ENCODE measurements around the gene CCDC187. TPM values are rescaled to one million over a fixed set of nuclear protein-coding genes. Genes with fewer than 3 reads are reported as not detected.

CCDC187 gene
- total RNA-seq, 1 donor from 2014 or later: 0.47 TPM

DNA sequence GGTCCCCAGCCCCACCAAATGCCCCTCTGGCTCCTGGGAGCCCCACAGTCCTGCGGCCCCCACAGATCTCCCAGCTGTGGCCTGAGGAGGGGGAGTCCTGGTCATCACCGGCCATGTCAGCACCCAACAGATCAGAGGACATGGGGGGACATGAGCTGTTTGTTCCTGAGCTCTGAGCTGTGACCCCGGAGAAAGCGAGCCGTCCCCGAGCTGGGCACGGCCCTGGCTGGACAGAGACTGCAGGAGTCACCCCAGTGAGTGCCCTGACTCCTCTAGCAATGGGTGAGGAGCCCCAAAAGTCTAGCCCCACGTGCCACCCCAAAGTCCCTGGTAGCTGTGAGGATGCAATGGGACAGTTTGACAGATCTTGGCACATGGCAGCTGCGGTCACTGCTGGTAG lies 25.7 kb downstream of the CCDC187 start:
- no peaks in the 10 kb centered on the region for H3K4me1 Mint-ChIP-seq
- TF ChIP-seq, protein P1, sequence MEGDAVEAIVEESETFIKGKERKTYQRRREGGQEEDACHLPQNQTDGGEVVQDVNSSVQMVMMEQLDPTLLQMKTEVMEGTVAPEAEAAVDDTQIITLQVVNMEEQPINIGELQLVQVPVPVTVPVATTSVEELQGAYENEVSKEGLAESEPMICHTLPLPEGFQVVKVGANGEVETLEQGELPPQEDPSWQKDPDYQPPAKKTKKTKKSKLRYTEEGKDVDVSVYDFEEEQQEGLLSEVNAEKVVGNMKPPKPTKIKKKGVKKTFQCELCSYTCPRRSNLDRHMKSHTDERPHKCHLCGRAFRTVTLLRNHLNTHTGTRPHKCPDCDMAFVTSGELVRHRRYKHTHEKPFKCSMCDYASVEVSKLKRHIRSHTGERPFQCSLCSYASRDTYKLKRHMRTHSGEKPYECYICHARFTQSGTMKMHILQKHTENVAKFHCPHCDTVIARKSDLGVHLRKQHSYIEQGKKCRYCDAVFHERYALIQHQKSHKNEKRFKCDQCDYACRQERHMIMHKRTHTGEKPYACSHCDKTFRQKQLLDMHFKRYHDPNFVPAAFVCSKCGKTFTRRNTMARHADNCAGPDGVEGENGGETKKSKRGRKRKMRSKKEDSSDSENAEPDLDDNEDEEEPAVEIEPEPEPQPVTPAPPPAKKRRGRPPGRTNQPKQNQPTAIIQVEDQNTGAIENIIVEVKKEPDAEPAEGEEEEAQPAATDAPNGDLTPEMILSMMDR (IDR thresholded peaks at IDR 0.05; ENCODE audit: unreplicated experiment): no peak

DNA sequence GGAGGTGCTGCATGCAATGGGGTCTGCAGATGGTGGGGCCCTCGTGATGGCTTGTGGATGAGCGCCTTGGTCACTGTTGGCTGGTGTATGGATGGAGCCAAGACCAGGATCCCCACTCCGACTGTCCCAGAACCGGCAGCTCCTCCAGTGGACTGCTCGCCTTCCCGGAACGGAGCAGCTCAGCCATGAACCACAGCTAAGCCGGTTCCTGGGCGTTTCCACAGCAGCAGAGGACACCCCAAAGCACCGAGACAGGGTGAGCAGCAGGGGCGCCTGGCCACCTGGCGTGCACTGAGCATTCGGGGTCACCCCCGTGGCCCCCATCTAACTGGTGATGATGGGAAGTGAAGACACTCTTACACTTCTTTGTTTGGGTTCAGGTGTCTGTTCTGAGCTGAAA lies 26.1 kb downstream of the CCDC187 start:
- Mint-ChIP-seq H3K36me3 (no peaks in the 10 kb centered on the region), H3K4me3 (no peak overlapping the region), H3K27me3 (ENCODE audit: low read depth) (peaks cover 41% of the 10 kb centered on the region), H3K27ac (no peak overlapping the region), H3K9me3 (no peaks in the 10 kb centered on the region), H3K4me1 (no peaks in the 10 kb centered on the region)
- TF ChIP-seq, protein P1 (IDR thresholded peaks at IDR 0.05; ENCODE audit: unreplicated experiment): no peak
- no peak for DNase-seq (ENCODE audit: low spot score in 2 of 2, unreplicated experiment in 2 of 2)

More for the DNA sequence above, 25.7 kb downstream of the CCDC187 start:
- no peaks in the 10 kb centered on the region for H3K36me3 Mint-ChIP-seq
- H3K4me3 Mint-ChIP-seq: no peak overlapping the region
- H3K9me3 Mint-ChIP-seq: no peaks in the 10 kb centered on the region
- no peak overlapping the region for H3K27ac Mint-ChIP-seq
- peaks cover 37% of the 10 kb centered on the region for H3K27me3 Mint-ChIP-seq (ENCODE audit: low read depth)
- DNase-seq (ENCODE audit: low spot score in 2 of 2, unreplicated experiment in 2 of 2): no peak

DNA sequence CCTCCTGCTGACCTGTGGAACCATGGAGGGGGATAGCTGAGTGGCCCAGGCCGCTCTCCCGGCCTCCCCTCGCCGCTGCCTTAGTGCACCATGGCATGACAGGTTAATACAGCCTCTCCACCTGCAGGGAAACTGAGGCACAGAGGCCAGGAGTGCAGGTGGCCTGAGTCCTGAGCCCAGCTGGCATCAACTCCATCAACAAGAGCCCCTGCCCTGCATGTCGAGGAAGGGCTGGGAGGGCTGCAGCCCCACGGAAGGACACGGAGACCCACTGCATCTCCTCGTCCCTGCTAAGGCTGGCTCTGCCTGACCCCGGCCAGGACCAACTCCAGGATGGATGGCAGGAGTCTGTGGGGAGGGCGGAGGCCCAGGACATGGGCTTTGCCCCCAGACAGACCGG lies 27.2 kb downstream of the CCDC187 start:
- no peak for DNase-seq (ENCODE audit: low spot score in 2 of 2, unreplicated experiment in 2 of 2)
- TF ChIP-seq, protein P1 (IDR thresholded peaks at IDR 0.05; ENCODE audit: unreplicated experiment): no peak
- no peaks in the 10 kb centered on the region for H3K4me1 Mint-ChIP-seq
- H3K4me3 Mint-ChIP-seq: no peak overlapping the region
- H3K36me3 Mint-ChIP-seq: no peaks in the 10 kb centered on the region
- no peak overlapping the region for H3K27ac Mint-ChIP-seq
- no peaks in the 10 kb centered on the region for H3K9me3 Mint-ChIP-seq
- H3K27me3 Mint-ChIP-seq (ENCODE audit: low read depth): peaks cover 43% of the 10 kb centered on the region

DNA sequence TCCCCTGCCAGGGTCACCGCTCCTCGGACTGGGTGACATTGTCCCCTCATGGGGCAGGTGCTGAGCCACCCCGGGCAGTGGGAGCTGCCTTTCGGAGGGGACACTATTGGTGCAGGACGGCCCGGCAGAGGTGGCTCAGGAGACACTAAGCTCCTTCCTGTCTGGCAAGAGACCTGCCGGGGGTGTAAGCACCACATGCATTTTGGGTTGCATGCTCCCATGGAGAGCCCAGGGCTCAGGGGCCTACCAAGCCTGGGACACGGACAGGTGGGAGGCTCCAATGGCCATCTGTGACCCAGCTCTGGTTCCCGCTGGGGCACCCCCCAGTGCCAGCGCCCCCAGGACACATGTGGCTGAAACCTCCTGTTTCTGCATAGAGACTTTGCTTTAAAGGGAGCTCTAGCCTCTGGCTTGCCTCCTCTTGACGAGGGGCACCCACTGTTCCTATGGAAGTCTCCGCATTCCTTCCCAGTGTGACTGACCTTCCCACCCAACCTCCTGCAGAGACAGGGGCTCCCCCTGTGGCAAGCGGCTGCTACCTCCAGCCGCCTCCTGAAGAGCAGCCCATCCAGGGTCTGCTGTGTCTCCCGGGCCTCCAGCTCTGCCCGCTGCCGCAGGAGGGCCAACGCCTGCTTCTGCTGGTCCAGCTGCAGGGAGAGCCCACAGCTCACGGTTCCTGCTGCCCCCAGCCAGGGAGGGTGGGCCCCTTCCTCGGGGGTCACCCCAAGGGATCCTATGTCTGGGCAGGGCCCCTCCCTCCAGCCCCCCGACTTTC lies 28.1 kb downstream of the CCDC187 start:
- Mint-ChIP-seq H3K4me3 (no peak overlapping the region), H3K36me3 (no peaks in the 10 kb centered on the region), H3K27me3 (ENCODE audit: low read depth) (peaks cover 45% of the 10 kb centered on the region), H3K9me3 (no peaks in the 10 kb centered on the region), H3K27ac (no peak overlapping the region), H3K4me1 (no peaks in the 10 kb centered on the region)
- DNase-seq (ENCODE audit: low spot score in 2 of 2, unreplicated experiment in 2 of 2): no peak
- TF ChIP-seq, protein P1 (IDR thresholded peaks at IDR 0.05; ENCODE audit: unreplicated experiment): no peak

DNA sequence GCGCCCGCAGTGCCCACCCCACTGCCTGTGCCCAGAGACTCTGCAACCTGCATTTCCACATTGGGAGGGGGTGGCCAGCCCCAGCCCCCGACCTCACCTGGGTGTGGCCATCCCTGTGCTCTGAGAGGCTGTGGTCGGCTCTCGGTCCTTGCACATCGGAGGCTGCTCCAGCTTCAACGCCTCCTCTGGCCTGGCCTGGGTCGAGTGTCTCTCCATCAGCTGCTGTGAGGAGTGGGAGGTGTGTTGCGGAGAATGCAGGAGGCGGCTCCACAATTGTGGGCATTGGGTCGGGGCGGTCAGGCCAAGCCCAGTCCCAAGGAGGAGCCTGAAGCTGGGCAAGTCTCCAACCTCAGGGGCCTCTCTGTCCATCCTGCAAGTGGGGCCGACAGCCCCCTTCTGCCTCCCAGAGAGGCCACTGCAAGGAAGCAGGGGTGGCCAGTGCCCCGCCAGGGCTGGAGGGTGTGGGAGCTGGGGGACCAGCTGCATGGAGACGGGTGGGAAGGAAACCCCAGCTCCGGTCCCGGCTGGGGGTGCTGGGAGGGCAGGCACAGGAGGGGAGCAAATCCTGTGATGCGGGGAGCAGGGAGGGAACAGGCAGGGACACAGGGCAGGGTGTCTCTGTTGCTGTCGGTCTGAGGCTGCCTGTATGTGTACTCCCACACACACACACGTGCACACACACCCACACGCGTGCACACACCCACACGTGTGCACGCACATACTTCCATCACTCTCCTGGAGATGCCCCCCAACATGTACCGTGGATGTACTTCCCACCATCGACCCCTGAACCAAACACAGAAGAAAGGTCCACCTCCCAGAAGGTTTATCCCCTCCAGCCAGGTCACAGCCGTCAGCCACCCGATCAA lies 28.9 kb downstream of the CCDC187 start:
- no peak for DNase-seq (ENCODE audit: low spot score in 2 of 2, unreplicated experiment in 2 of 2)
- Mint-ChIP-seq H3K27ac (no peak overlapping the region), H3K4me1 (no peaks in the 10 kb centered on the region), H3K9me3 (peaks cover 1% of the 10 kb centered on the region), H3K36me3 (no peaks in the 10 kb centered on the region), H3K27me3 (ENCODE audit: low read depth) (peaks cover 44% of the 10 kb centered on the region), H3K4me3 (no peak overlapping the region)
- TF ChIP-seq, protein P1 (IDR thresholded peaks at IDR 0.05; ENCODE audit: unreplicated experiment): no peak

Measured in mesothelial cell of epicardium (in vitro differentiated cells).